Fibroblast of the aortic adventitia (primary cell): Measurements from ENCODE around the gene NSF. TPM values are rescaled to one million over a fixed set of nuclear protein-coding genes. Genes with fewer than 3 reads are reported as not detected.

ENCODE experiments used
- DNase-seq: peaks from one replicate; pipeline ENCODE4 v3.0.0-alpha.2; 2010; ENCODE audit warnings: low read depth
- H3K4me3 ChIP-seq: 2 replicates; pipeline ENCODE4 v1.5.1; 2011; ENCODE audit warnings: low read depth, mild to moderate bottlenecking, control low read depth, low read length, moderate library complexity
- total RNA-seq: library from RNA; depleted of rRNA; stranded (reverse); fragments of >200 nt; gene quantifications from 2 replicates; pipeline ENCODE4 v1.2.3, GENCODE V29; 2012; ENCODE audit warnings: low replicate concordance
- TF ChIP-seq, protein P1 (sequence below): IDR thresholded peaks from 2 replicates; pipeline ENCODE4 v1.5.1; 2011; ENCODE audit warnings: mild to moderate bottlenecking, low read length, control low read depth, inconsistent platforms; ENCODE audit not compliant: insufficient read depth

Gene NSF
- total RNA-seq, 1 donor, result 59.7 TPM

DNA sequence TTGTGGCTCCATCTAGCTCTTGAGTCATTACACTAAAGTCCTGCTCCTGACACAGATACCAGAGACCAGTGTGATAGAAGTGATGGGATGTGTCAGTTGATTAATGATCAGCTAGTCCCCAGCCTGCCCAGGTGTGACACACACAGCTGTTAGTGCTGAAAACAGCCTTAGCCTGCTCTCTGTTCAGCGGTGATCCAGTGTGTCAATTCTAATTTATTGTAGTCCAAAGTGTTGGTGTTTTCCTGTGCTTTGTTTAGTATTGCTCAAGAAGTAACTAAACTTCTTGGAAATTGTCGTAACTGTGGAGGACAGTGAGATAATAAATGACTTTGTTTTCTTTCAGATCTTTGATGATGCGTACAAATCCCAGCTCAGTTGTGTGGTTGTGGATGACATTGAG, 135.7 kb downstream of the NSF start:
- TF ChIP-seq, protein P1, sequence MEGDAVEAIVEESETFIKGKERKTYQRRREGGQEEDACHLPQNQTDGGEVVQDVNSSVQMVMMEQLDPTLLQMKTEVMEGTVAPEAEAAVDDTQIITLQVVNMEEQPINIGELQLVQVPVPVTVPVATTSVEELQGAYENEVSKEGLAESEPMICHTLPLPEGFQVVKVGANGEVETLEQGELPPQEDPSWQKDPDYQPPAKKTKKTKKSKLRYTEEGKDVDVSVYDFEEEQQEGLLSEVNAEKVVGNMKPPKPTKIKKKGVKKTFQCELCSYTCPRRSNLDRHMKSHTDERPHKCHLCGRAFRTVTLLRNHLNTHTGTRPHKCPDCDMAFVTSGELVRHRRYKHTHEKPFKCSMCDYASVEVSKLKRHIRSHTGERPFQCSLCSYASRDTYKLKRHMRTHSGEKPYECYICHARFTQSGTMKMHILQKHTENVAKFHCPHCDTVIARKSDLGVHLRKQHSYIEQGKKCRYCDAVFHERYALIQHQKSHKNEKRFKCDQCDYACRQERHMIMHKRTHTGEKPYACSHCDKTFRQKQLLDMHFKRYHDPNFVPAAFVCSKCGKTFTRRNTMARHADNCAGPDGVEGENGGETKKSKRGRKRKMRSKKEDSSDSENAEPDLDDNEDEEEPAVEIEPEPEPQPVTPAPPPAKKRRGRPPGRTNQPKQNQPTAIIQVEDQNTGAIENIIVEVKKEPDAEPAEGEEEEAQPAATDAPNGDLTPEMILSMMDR, result no peak
- DNase-seq, result no peak
- H3K4me3 ChIP-seq, result no peak overlapping the region

DNA sequence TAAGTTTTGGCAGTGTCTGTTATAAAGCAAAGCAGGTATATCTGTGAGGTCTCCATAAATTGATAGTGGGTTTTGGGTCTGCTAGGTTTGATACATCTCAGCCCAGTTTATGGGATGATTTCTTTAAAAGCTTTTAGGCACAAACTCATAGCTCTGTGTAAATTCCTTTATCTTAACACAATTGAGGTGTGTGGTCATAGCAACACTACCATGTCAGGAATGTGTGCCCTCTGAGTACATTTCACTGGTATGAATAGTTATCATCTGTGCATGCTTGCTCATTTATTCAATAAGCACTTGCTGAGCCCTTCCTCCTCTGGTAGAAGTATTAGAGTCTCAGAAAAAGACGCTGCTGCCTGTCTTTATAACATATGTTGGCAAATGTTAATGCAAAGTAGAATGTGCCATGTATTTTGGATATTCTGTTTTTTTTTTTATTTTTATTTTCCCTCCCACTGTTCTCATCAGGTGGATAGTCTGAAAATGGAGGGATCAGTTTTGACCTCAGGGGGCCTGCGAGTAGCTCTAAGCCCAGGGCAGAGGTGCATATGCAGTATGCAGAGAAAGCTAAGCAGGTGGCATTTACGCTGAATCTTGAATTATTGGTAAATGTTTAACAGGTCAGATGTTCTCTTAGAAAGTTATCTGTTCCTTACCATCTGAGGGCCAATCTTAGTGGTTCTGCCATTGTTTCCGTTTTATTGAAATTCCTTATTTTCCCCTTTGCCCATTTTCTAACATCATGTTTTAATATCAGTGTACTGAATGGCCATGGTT, 137.3 kb downstream of the NSF start:
- TF ChIP-seq, protein P1, result no peak
- DNase-seq, result peak; percentile 79
- H3K4me3 ChIP-seq, result no peak overlapping the region

DNA sequence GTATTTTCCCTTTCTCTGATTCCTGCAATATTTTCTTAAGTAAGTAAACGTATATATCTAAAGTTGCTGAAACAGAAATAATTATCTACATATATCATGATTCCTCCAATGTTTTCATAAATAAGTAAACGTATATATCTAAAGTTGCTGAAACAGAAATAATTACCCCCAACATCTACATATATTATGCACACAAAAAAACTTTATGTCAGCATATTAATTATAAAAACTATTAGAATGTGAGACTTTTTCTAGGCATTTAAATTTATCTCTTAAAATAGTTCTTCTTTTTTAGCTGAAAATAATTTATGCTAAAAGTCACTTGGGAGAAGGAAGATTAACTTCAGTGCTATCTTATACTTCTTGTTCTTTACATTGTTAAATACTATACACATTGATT, 139.6 kb downstream of the NSF start:
- H3K4me3 ChIP-seq, result no peak overlapping the region
- DNase-seq, result no peak
- TF ChIP-seq, protein P1, result no peak

DNA sequence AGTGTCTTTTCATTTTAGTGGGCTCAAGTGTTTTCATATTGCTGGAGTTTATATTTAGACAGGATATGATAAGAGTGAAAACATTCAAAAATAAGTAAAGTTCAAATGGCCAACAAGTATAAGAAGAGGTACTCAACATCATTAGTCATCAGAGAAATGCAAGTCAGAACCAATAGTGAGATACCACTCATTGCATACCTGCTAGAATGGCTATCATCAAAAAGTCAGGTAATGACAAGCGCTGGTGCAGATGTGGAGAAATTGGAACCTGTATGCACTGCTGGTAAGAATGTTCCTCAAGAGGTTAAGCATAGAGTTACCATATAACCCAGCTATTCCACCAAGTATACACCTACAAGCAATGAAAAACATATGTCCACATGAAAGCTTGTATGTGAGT, 140.2 kb downstream of the NSF start:
- no peak for DNase-seq
- H3K4me3 ChIP-seq, result no peak overlapping the region
- TF ChIP-seq, protein P1, result no peak

DNA sequence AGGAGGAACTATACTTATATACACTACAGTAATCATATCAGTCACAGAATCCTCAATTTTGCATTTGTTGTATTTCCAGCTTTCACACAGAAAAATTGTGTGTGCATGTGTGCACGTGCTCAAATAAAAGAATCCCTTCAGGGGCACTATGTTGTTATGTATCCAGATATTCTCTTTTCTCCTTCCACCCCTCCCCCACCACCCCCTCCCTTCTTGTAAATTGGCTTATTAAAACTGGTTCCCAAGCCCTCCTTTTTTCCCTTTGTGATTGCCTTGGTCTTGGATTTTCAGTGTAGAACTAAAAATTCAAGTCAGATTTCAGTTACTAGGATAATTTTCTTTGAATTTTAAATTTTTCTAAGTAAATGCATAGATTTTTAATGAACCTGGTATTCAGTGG, 141.7 kb downstream of the NSF start:
- no peak for DNase-seq
- no peak overlapping the region for H3K4me3 ChIP-seq
- TF ChIP-seq, protein P1, result no peak

DNA sequence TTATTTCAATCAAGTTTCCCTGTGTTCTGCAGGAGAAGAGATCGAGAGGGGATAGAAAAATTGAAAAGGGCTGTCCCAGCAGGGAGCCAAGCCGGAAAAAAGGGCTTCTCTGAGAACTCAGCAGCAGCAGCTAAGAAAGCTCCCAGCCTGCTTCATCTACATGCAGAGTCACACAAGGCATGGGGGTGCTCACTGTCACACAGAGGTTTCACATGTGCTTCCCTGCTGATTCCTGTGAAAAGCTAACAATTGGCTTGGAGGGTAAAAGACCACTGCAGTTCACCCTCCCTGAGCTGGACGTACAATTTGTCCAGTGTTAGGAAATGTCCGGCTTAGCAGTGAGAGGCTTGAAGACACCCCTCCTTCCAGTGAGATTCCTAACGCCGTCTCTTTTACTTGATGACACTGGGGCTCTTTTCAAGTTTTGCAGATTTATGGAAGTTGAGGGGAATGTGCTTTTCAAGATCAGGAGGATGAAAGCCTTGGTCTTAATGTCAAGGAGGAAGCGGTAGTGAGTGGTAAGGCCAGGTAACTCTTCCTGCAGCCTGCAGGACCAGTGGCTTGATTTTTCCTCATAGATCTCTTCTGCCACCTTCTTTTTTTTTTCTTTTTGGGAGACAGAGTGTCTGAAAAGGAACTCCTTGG, 142.4 kb downstream of the NSF start:
- TF ChIP-seq, protein P1, result no peak
- H3K4me3 ChIP-seq, result no peak overlapping the region
- no peak for DNase-seq
